Measurements from ENCODE around the gene KLK2. TPM values are rescaled to one million over a fixed set of nuclear protein-coding genes. Genes with fewer than 3 reads are reported as not detected.

KLK2 gene
- total and polyA plus RNA-seq, 2 of the 4 experiments (the other 2 are of a cell fraction): not detected

- Histone ChIP-seq H3K4ac (ENCODE audit: low read depth, low read length) (no peak overlapping the region), H2AK9ac (replicated peaks; ENCODE audit: low read depth, low read length, poor library complexity) (no peak overlapping the region), H2BK120ac (ENCODE audit: low read depth, low read length) (no peak overlapping the region), H4K8ac (ENCODE audit: low read depth in 2 of 2, low read length in 2 of 2) (no peak overlapping the region), H3K14ac (replicated peaks; ENCODE audit: low read depth, low read length) (no peak overlapping the region), H3K56ac (ENCODE audit: extremely low read depth, insufficient read depth, low read length) (no peak overlapping the region), H2AK5ac (ENCODE audit: low read depth, low read length) (no peak overlapping the region), H3K79me1 (ENCODE audit: low read depth in 1 of 2, low read length in 2 of 2) (no peaks in the 10 kb centered on the region), H2BK5ac (ENCODE audit: low read depth, low read length, poor library complexity, severe bottlenecking) (no peak overlapping the region), H4K5ac (ENCODE audit: low read depth, low read length) (no peak overlapping the region), H3K36me3 (ENCODE audit: control insufficient read depth, insufficient read depth, low read length) (no peaks in the 10 kb centered on the region), H2BK15ac (ENCODE audit: low read depth, low read length) (no peak overlapping the region), H2BK20ac (ENCODE audit: low read depth, low read length) (no peak overlapping the region), H3K4me3 (ENCODE audit: insufficient read depth, low read depth, low read length) (no peak overlapping the region), H4K20me1 (ENCODE audit: insufficient read depth, low read length) (no peaks in the 10 kb centered on the region), H4K91ac (ENCODE audit: insufficient read depth, low read depth, low read length) (no peak overlapping the region), H3K9ac (ENCODE audit: low read depth, low read length) (no peak overlapping the region), H2AFZ (replicated peaks; ENCODE audit: low read length, poor library complexity) (no peak overlapping the region), H3K27me3 (ENCODE audit: control insufficient read depth, insufficient read depth, low read length) (no peaks in the 10 kb centered on the region), H3K18ac (ENCODE audit: low read depth, low read length) (no peak overlapping the region), H3K9me3 (ENCODE audit: control insufficient read depth, insufficient read depth, low read length) (no peaks in the 10 kb centered on the region), H3K23ac (ENCODE audit: low read depth, low read length) (no peak overlapping the region), H3K27ac (ENCODE audit: insufficient read depth, low read length) (no peak overlapping the region), H3K4me1 (ENCODE audit: control insufficient read depth, insufficient read depth, low read length) (no peaks in the 10 kb centered on the region), H3K4me2 (ENCODE audit: low read depth, low read length) (no peak overlapping the region), H3K9me1 (ENCODE audit: insufficient read depth, low read length) (no peaks in the 10 kb centered on the region)
- intact Hi-C loops (cut with micrococcal nuclease): no loop called here
- dilution Hi-C loops (cut with HindIII; ENCODE audit: low sequenced_read_pairs, unreplicated experiment): no loop called here
- no peak for DNase-seq
- 40% methylated on average over 1 of the region's 4 CpGs; no CpG with 5 or more reads in 1 of the 2 experiments for WGBS, 2 experiments (ENCODE audit: extremely low coverage in 2 of 2, insufficient read length in 1 of 2)
- in situ Hi-C loops (cut with MboI; ENCODE audit: low sequenced_read_pairs): no loop called here
- TF ChIP-seq, protein P1, sequence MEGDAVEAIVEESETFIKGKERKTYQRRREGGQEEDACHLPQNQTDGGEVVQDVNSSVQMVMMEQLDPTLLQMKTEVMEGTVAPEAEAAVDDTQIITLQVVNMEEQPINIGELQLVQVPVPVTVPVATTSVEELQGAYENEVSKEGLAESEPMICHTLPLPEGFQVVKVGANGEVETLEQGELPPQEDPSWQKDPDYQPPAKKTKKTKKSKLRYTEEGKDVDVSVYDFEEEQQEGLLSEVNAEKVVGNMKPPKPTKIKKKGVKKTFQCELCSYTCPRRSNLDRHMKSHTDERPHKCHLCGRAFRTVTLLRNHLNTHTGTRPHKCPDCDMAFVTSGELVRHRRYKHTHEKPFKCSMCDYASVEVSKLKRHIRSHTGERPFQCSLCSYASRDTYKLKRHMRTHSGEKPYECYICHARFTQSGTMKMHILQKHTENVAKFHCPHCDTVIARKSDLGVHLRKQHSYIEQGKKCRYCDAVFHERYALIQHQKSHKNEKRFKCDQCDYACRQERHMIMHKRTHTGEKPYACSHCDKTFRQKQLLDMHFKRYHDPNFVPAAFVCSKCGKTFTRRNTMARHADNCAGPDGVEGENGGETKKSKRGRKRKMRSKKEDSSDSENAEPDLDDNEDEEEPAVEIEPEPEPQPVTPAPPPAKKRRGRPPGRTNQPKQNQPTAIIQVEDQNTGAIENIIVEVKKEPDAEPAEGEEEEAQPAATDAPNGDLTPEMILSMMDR (conservative IDR thresholded peaks at IDR 0.05; ENCODE audit: low read depth, low read length): no peak
- TF ChIP-seq BHLHE40 (IDR thresholded peaks at IDR 0.05; ENCODE audit: low read depth, low read length) (no peak), RFX5 (IDR thresholded peaks at IDR 0.05; ENCODE audit: low read depth, low read length) (no peak), FOS (IDR thresholded peaks at IDR 0.05; ENCODE audit: low read depth, low read length) (no peak)
- POLR2A ChIA-PET (ENCODE audit: unreplicated experiment): no interaction called here
- CTCF ChIA-PET: no interaction called here
- no peak for ATAC-seq (ENCODE audit: low read depth)
- no TSS peak for BruUV-seq (replicated peaks)
Measured at GRCh38 chr19:50869479-50869878, 3.8 kb upstream of the KLK2 start.
